GM19099 (cell line): ENCODE data around the gene PDLIM3.

ENCODE experiments used
- POLR2A ChIP-seq: IDR thresholded peaks from 3 replicates; pipeline ENCODE4 v1.6.1; 2011; ENCODE audit warnings: low read depth; ENCODE audit not compliant: insufficient read length; ENCODE audit errors: extremely low read depth

The PDLIM3 gene

GRCh38 chr4:185534866-185535611 is at the start of gene PDLIM3:
PDLIM3 (minus strand) TSS chr4:185535507; CDS start chr4:185535434, 73 bp downstream.
- TF ChIP-seq POLR2A = no peak

- no peak for TF ChIP-seq POLR2A
These were observed 48.5 kb upstream of the PDLIM3 start for GRCh38 chr4:185583813-185584212.

- no peak for TF ChIP-seq POLR2A
These were observed 47.5 kb upstream of the PDLIM3 start for GRCh38 chr4:185582651-185583400.

- no peak for TF ChIP-seq POLR2A
These were observed 45.4 kb upstream of the PDLIM3 start for GRCh38 chr4:185580699-185581098.

GRCh38 chr4:185578284-185578683 is 43.0 kb upstream of the PDLIM3 start:
- TF ChIP-seq POLR2A = no peak

- TF ChIP-seq POLR2A = no peak
These were observed 41.9 kb upstream of the PDLIM3 start for GRCh38 chr4:185576962-185577950.

GRCh38 chr4:185576314-185576961 is 41.1 kb upstream of the PDLIM3 start:
- TF ChIP-seq POLR2A = no peak

GRCh38 chr4:185573651-185574199 is 38.4 kb upstream of the PDLIM3 start:
- no peak for TF ChIP-seq POLR2A

GRCh38 chr4:185570727-185571126 is 35.4 kb upstream of the PDLIM3 start:
- TF ChIP-seq POLR2A = no peak

- no peak for TF ChIP-seq POLR2A
These were observed 32.4 kb upstream of the PDLIM3 start for GRCh38 chr4:185567381-185568376.

- no peak for TF ChIP-seq POLR2A
These were observed 31.7 kb upstream of the PDLIM3 start for GRCh38 chr4:185566972-185567371.

GRCh38 chr4:185566425-185566824 is 31.1 kb upstream of the PDLIM3 start:
- no peak for TF ChIP-seq POLR2A

GRCh38 chr4:185565696-185566095 is 30.4 kb upstream of the PDLIM3 start:
- TF ChIP-seq POLR2A = no peak
